Measurements from ENCODE around the gene POLDIP2. TPM values are rescaled to one million over a fixed set of nuclear protein-coding genes. Genes with fewer than 3 reads are reported as not detected.
A peak's percentile ranks its signal among the peaks of the same experiment; 100 is the strongest.

The POLDIP2 gene
- total and polyA plus RNA-seq, 8 donors = 28.3 to 51.2 (median 41.2) TPM

DNA sequence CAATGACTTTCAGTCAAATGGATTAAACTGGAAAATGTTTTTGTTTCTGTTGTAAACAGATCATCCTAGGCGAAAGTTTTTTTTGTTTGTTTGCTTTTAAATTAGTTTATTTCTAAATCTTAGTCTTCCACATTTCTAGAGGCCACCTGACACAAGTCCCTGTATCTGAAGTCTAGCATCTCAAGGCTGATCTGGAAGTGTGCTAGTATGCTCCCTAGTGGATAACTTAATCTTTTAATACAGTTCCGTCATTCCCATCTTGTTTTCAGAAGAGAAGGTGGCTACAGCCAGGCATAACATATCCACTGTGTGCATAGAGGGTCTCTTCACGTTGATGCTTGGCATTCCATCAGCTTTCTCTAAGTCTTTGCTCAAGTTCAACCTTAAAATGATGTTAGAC, 29.6 kb downstream of the POLDIP2 start:
- H3K27me3 ChIP-seq = no peaks in the 10 kb centered on the region
- H3K27ac ChIP-seq = peak overlapping the region in 1 of 4 donors; percentile 79
- H3K36me3 ChIP-seq = peaks cover 0 to 29% (median 8%) of the 10 kb centered on the region in 3 donors
- ATAC-seq (no peak), DNase-seq (no peak), FAIRE-seq (no peak)
- intact Hi-C loops (cut with DNase I) = no loop called here
- peaks cover 25 to 57% (median 50%) of the 10 kb centered on the region in 3 donors for H3K4me1 ChIP-seq
- no peaks in the 10 kb centered on the region for H3K9me3 ChIP-seq
- H3K4me3 ChIP-seq = no peak overlapping the region
- TF ChIP-seq, protein P1, sequence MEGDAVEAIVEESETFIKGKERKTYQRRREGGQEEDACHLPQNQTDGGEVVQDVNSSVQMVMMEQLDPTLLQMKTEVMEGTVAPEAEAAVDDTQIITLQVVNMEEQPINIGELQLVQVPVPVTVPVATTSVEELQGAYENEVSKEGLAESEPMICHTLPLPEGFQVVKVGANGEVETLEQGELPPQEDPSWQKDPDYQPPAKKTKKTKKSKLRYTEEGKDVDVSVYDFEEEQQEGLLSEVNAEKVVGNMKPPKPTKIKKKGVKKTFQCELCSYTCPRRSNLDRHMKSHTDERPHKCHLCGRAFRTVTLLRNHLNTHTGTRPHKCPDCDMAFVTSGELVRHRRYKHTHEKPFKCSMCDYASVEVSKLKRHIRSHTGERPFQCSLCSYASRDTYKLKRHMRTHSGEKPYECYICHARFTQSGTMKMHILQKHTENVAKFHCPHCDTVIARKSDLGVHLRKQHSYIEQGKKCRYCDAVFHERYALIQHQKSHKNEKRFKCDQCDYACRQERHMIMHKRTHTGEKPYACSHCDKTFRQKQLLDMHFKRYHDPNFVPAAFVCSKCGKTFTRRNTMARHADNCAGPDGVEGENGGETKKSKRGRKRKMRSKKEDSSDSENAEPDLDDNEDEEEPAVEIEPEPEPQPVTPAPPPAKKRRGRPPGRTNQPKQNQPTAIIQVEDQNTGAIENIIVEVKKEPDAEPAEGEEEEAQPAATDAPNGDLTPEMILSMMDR (IDR thresholded peaks at IDR 0.05) = no peak
- 39 to 44% methylated on average over 3 of the region's 3 CpGs for WGBS, 2 donors

DNA sequence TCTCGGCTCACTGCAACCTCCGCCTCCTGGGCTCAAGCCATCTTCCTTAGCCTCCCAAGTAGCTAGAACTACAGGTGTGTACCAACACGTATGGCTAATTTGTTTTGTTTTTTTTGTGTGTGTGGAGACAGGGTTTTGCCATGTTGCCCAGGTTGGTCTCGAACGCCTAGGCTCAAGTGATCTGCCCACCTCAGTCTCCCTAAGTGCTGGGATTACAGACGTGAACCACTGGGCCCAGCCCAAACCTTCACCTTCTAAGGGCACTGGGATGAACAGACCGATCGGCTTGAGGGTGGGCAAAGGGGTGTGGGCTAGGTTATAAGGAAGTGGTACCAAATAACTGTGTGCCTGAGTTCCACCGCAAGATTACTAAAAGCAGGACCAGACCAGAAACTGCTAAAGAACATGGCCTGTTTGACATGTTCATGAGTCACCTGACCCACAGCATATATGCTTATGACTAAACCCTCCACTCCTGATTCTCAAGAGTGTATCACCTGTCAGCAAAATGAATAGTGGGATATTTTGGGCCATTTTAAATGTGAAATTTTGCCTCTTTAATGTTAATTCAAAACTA, 30.2 kb downstream of the POLDIP2 start:
- no peak overlapping the region for H3K4me3 ChIP-seq
- intact Hi-C loops (cut with DNase I) = no loop called here
- WGBS, 2 donors = 67 to 76% methylated on average over 9 of the region's 9 CpGs
- no peaks in the 10 kb centered on the region for H3K27me3 ChIP-seq
- H3K27ac ChIP-seq = peak overlapping the region in 2 of 4 donors; percentile 55 to 79
- ATAC-seq (no peak), DNase-seq (peak in 1 of 6 donors; percentile 8), FAIRE-seq (no peak)
- TF ChIP-seq, protein P1 (IDR thresholded peaks at IDR 0.05) = no peak
- H3K9me3 ChIP-seq = no peaks in the 10 kb centered on the region
- peaks cover 0 to 29% (median 8%) of the 10 kb centered on the region in 3 donors for H3K36me3 ChIP-seq
- H3K4me1 ChIP-seq = peaks cover 25 to 58% (median 56%) of the 10 kb centered on the region in 3 donors

DNA sequence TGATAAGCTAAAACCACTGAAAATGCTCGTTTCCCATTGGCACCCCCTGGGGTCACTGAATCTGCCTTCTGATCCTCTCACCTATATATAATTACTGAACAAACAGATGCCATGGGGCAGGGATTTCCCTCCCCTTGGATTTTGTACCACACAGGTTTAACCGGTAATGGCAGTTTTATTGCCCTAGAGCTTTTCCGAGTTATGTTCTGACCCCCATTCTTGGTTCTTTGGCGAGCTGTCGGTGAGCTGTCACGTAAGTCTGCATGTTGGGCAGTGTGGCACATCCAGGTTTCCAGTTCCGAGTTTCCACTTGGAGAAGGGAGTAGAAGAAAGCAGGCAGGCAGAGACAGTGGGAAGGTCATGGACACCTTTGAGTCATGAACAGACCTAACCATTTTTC, 31.2 kb downstream of the POLDIP2 start:
- H3K27ac ChIP-seq = peak overlapping the region in 3 of 4 donors; percentile 51 to 84 (median 79)
- FAIRE-seq (no peak), ATAC-seq (peak in 3 of 4 donors; percentile 21 to 33 (median 30)), DNase-seq (peak in 1 of 6 donors; percentile 43)
- 12 to 20% methylated on average over 7 of the region's 7 CpGs for WGBS, 2 donors
- H3K36me3 ChIP-seq = peaks cover 0 to 25% (median 8%) of the 10 kb centered on the region in 3 donors
- H3K9me3 ChIP-seq = no peaks in the 10 kb centered on the region
- no peaks in the 10 kb centered on the region for H3K27me3 ChIP-seq
- no peak overlapping the region for H3K4me3 ChIP-seq
- TF ChIP-seq, protein P1 (IDR thresholded peaks at IDR 0.05) = no peak
- H3K4me1 ChIP-seq = peaks cover 25 to 55% (median 53%) of the 10 kb centered on the region in 3 donors
- intact Hi-C loops (cut with DNase I) = no loop called here

DNA sequence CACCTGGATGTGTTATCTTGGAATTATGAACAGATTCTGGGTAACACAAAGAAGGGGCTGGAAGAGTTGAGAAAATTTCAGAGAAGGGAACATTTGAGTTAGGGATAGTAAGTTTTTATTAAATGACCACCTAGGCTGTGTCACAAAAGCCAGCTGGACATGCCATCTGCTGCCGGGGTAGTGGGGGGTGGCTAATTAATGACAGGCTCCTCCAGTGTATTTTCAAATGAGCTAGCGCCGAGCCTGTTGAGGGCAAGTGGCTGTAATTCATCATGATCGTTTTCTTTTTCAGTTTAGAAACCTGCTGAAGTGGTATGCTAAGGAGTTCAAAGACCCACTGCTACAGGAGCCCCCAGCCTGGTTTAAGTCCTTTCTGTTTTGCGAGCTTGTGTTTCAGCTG, 32.1 kb downstream of the POLDIP2 start:
- FAIRE-seq (no peak), ATAC-seq (peak in 1 of 4 donors; percentile 1), DNase-seq (no peak)
- Histone ChIP-seq H3K4me3 (no peak overlapping the region), H3K9me3 (no peaks in the 10 kb centered on the region), H3K27me3 (no peaks in the 10 kb centered on the region), H3K4me1 (peaks cover 25 to 55% (median 53%) of the 10 kb centered on the region in 3 donors), H3K27ac (peak overlapping the region; percentile 51 to 84 (median 68)), H3K36me3 (peaks cover 0 to 25% (median 8%) of the 10 kb centered on the region in 3 donors)
- WGBS, 2 donors = 16 to 18% methylated on average over 5 of the region's 5 CpGs
- intact Hi-C loops (cut with DNase I) = no loop called here
- TF ChIP-seq, protein P1 (IDR thresholded peaks at IDR 0.05) = no peak

DNA sequence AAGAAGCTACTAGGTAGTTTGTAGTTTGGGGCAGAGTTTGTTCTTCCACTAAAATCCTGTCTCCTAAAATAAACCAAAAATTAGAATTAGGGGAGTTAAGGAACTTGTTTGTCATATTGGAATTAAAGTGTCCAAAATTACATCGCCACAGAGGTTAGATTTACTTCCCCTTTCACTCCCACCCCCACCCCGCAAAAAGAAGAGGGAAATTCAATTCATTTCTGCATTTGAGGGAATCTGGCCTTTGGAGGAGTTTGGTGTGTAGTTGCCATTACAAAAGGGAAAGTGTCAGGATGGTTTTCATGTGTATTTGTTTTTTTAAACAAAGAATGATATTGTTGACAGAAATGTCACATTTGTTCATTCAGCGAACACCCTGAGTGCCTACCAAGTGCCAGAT, 32.5 kb downstream of the POLDIP2 start:
- intact Hi-C loops (cut with DNase I) = no loop called here
- peak in 1 of 4 donors; percentile 6 for ATAC-seq
- Histone ChIP-seq H3K4me3 (no peak overlapping the region), H3K9me3 (no peaks in the 10 kb centered on the region), H3K4me1 (peaks cover 25 to 55% (median 53%) of the 10 kb centered on the region in 3 donors), H3K36me3 (peaks cover 0 to 25% (median 8%) of the 10 kb centered on the region in 3 donors), H3K27ac (peak overlapping the region; percentile 51 to 84 (median 68)), H3K27me3 (no peaks in the 10 kb centered on the region)
- TF ChIP-seq, protein P1 (IDR thresholded peaks at IDR 0.05) = no peak
- 31% methylated on average over 3 of the region's 3 CpGs for WGBS, 2 donors
- no peak for DNase-seq
- no peak for FAIRE-seq

Data from pancreas (tissue), 10 donors.